ENCODE results near the gene RICTOR. TPM values are rescaled to one million over a fixed set of nuclear protein-coding genes. Genes with fewer than 3 reads are reported as not detected.

The RICTOR gene, protein sequence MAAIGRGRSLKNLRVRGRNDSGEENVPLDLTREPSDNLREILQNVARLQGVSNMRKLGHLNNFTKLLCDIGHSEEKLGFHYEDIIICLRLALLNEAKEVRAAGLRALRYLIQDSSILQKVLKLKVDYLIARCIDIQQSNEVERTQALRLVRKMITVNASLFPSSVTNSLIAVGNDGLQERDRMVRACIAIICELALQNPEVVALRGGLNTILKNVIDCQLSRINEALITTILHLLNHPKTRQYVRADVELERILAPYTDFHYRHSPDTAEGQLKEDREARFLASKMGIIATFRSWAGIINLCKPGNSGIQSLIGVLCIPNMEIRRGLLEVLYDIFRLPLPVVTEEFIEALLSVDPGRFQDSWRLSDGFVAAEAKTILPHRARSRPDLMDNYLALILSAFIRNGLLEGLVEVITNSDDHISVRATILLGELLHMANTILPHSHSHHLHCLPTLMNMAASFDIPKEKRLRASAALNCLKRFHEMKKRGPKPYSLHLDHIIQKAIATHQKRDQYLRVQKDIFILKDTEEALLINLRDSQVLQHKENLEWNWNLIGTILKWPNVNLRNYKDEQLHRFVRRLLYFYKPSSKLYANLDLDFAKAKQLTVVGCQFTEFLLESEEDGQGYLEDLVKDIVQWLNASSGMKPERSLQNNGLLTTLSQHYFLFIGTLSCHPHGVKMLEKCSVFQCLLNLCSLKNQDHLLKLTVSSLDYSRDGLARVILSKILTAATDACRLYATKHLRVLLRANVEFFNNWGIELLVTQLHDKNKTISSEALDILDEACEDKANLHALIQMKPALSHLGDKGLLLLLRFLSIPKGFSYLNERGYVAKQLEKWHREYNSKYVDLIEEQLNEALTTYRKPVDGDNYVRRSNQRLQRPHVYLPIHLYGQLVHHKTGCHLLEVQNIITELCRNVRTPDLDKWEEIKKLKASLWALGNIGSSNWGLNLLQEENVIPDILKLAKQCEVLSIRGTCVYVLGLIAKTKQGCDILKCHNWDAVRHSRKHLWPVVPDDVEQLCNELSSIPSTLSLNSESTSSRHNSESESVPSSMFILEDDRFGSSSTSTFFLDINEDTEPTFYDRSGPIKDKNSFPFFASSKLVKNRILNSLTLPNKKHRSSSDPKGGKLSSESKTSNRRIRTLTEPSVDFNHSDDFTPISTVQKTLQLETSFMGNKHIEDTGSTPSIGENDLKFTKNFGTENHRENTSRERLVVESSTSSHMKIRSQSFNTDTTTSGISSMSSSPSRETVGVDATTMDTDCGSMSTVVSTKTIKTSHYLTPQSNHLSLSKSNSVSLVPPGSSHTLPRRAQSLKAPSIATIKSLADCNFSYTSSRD (N-terminal part only)
- total RNA-seq: 22.9 to 25.2 TPM (median 23.6 TPM) in 3 replicates
- long read RNA-seq, partial matches to known transcripts: 0 of 2 reads
- long read RNA-seq, other reads (novel, unspliced or antisense): 1 of 2 reads

DNA sequence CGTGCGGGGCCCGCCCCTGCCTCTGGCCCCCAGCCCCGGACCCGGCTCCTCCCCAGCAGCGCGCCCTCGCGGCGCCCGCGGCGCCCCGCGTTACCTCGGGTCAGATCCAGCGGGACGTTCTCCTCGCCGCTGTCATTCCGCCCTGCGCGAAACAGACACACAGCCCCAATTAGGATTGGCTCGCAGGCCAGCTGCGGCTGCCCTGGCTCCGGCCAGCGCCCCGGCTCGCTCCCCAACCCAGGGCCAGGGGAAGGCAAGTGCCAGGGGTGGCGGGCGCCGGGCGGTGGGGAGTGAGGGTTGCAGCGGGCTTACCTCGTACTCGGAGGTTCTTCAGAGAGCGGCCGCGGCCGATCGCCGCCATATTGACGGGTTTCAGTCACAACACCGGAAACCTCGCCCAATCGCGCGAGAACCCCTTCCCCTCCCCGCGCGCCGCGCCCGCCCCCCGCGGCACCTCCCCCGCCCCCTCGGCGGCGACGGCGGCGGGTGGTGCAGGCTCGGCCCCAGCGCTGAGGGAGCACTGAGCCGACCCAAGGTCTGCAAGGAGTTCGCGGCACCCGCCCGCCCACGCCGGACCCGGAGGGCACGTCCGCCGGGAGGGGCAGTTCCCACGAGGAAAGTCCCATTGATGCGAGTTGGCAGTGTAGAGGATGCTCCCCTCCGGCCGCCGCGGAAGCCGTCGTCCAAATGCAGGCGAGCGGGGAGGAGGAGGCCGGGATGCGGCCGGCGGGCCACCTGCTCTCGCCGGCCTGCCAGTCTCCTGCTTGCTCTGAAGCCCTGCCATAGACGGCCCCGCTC, at the start of gene RICTOR:
Gene RICTOR (minus strand): TSS at position 383 of the 798 bp plus-strand sequence. CDS start 22 bp downstream, at position 361.
- H3K27me3 Mint-ChIP-seq (ENCODE audit: low read depth): no peaks in the 10 kb centered on the region
- TF ChIP-seq, protein P1, sequence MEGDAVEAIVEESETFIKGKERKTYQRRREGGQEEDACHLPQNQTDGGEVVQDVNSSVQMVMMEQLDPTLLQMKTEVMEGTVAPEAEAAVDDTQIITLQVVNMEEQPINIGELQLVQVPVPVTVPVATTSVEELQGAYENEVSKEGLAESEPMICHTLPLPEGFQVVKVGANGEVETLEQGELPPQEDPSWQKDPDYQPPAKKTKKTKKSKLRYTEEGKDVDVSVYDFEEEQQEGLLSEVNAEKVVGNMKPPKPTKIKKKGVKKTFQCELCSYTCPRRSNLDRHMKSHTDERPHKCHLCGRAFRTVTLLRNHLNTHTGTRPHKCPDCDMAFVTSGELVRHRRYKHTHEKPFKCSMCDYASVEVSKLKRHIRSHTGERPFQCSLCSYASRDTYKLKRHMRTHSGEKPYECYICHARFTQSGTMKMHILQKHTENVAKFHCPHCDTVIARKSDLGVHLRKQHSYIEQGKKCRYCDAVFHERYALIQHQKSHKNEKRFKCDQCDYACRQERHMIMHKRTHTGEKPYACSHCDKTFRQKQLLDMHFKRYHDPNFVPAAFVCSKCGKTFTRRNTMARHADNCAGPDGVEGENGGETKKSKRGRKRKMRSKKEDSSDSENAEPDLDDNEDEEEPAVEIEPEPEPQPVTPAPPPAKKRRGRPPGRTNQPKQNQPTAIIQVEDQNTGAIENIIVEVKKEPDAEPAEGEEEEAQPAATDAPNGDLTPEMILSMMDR (IDR thresholded peaks at IDR 0.05): no peak
- H3K36me3 Mint-ChIP-seq (ENCODE audit: low read depth): no peaks in the 10 kb centered on the region
- H3K4me1 Mint-ChIP-seq (ENCODE audit: low read depth): peaks cover 28% of the 10 kb centered on the region
- H3K9me3 Mint-ChIP-seq (ENCODE audit: low read depth): no peaks in the 10 kb centered on the region
- peak within 1 kb of the TSS; percentile 97 for H3K27ac Mint-ChIP-seq (ENCODE audit: unreplicated experiment)
- DNase-seq (ENCODE audit: low spot score): peak; percentile 93
- peak within 1 kb of the TSS; percentile 96 for H3K4me3 Mint-ChIP-seq (ENCODE audit: unreplicated experiment)

DNA sequence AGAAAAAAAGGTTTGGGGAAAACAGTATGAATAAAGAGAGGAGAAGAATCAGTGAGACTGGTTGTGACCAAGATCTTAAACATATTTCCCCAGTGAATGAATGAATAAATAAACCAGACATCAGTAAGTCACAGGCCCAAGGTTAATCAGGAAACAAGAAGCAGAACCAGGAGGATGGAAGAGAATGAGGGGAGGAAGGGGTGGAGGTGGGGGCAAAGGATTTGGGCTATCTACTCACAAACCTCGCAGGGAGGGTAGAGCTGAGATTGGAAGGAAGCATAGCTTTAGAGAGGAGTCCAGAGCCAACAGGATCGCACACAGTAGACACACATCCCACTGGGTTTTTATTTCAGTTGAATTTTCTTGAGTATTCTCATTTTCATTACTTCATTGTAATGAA, 47.7 kb upstream of the RICTOR start:
- Mint-ChIP-seq H3K36me3 (ENCODE audit: low read depth) (no peaks in the 10 kb centered on the region), H3K4me3 (ENCODE audit: unreplicated experiment) (no peak overlapping the region), H3K4me1 (ENCODE audit: low read depth) (peaks cover 11% of the 10 kb centered on the region), H3K27ac (ENCODE audit: unreplicated experiment) (no peak overlapping the region), H3K27me3 (ENCODE audit: low read depth) (no peaks in the 10 kb centered on the region), H3K9me3 (ENCODE audit: low read depth) (no peaks in the 10 kb centered on the region)
- TF ChIP-seq, protein P1 (IDR thresholded peaks at IDR 0.05): no peak
- no peak for DNase-seq (ENCODE audit: low spot score)

DNA sequence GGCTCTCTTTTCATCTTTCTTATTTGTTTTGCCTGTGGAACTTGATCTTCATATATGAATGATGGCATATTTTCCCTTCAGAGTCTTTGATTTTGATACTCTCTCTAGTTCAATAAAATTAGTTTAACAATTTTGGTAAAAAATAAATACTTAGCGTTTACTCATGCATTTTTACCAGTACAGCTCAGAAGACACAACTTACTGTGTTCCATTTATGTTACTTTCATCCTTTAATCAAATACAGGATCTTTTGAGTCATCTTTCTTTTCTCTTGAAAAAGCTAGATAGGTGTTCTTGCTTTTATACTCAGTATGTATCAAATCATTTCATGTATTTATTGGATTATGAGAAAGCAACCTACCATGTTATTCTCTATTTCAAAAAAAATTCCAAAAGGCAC, 47.1 kb upstream of the RICTOR start:
- H3K9me3 Mint-ChIP-seq (ENCODE audit: low read depth): no peaks in the 10 kb centered on the region

DNA sequence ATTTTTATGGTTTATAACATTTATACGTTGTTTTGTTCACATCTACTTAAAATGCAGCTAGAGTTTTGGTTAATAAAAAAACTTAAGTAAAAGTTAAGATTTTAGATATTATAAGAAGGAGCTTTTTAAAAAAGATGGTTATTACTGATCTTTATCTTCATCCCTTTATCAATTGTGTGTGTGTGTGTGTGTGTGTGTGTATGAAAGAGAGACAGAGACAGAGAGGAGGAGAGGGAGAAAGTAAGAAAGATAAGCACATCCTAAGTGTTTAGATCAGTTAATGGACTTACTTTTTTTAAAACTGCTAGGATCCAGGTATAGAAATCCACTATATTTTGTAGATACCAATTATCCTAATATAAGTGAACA, 45.8 kb upstream of the RICTOR start:
- Mint-ChIP-seq H3K4me1 (ENCODE audit: low read depth) (peaks cover 11% of the 10 kb centered on the region), H3K27me3 (ENCODE audit: low read depth) (no peaks in the 10 kb centered on the region), H3K4me3 (ENCODE audit: unreplicated experiment) (no peak overlapping the region), H3K9me3 (ENCODE audit: low read depth) (no peaks in the 10 kb centered on the region), H3K27ac (ENCODE audit: unreplicated experiment) (no peak overlapping the region), H3K36me3 (ENCODE audit: low read depth) (no peaks in the 10 kb centered on the region)
- no peak for DNase-seq (ENCODE audit: low spot score)
- TF ChIP-seq, protein P1 (IDR thresholded peaks at IDR 0.05): no peak

More for the DNA sequence above, 47.1 kb upstream of the RICTOR start:
- DNase-seq (ENCODE audit: low spot score): no peak
- Mint-ChIP-seq H3K27ac (ENCODE audit: unreplicated experiment) (no peak overlapping the region), H3K36me3 (ENCODE audit: low read depth) (no peaks in the 10 kb centered on the region), H3K27me3 (ENCODE audit: low read depth) (no peaks in the 10 kb centered on the region), H3K4me3 (ENCODE audit: unreplicated experiment) (no peak overlapping the region), H3K4me1 (ENCODE audit: low read depth) (peaks cover 11% of the 10 kb centered on the region)
- TF ChIP-seq, protein P1 (IDR thresholded peaks at IDR 0.05): no peak

Measured in chondrocyte (in vitro differentiated cells).